Gastroesophageal sphincter (tissue), 4 donors: ENCODE data around the gene CD8B. TPM values are rescaled to one million over a fixed set of nuclear protein-coding genes. Genes with fewer than 3 reads are reported as not detected.

ENCODE experiments used
- ATAC-seq: fragments of 150-250 bp; one replicate; pipeline ENCODE4 v1.9.1; 2016; ENCODE audit warnings: mild to moderate bottlenecking, moderate library complexity
- H3K27ac ChIP-seq, 4 donors: fragments of 200-600 bp; sonication (generic) in 3 of 4; 1 replicate in 3 of 4; 2 replicates in 1 of 4; pipeline ENCODE4 v1.5.1; 2016 to 2019
- H3K27me3 ChIP-seq: fragments of 200-600 bp; sonication (generic); one replicate; pipeline ENCODE4 v1.5.1; 2019
- H3K36me3 ChIP-seq, 2 donors: fragments of 200-600 bp; sonication (generic); one replicate each; pipeline ENCODE4 v1.5.1; 2019; ENCODE audit warnings: control low read depth in 1 of 2
- H3K4me1 ChIP-seq, 3 donors: fragments of 200-600 bp; sonication (generic); 1 replicate in 2 of 3; 2 replicates in 1 of 3; pipeline ENCODE4 v1.5.1; 2016 to 2019; ENCODE audit warnings: control low read depth in 2 of 3
- H3K4me3 ChIP-seq, 2 donors: fragments of 200-600 bp; sonication (generic); one replicate each; pipeline ENCODE4 v1.5.1; 2019; ENCODE audit warnings: mild to moderate bottlenecking in 1 of 2, moderate library complexity in 1 of 2
- H3K9me3 ChIP-seq, 3 donors: fragments of 200-600 bp; sonication (generic); one replicate each; pipeline ENCODE4 v1.5.1; 2017 to 2019; ENCODE audit warnings: control low read depth in 2 of 3
- EP300 ChIP-seq: sonication (generic); formaldehyde crosslinking; IDR thresholded peaks from one replicate; pipeline ENCODE4 v1.6.1; 2017; ENCODE audit warnings: antibody characterized with exemption, mild to moderate bottlenecking
- POLR2A ChIP-seq, 2 donors: fragments of 450-650 bp; IDR thresholded peaks; one replicate each; pipeline ENCODE4 v1.6.1; 2017; ENCODE audit warnings: antibody characterized with exemption in 2 of 2, mild to moderate bottlenecking in 2 of 2, moderate library complexity in 1 of 2
- POLR2AphosphoS5 ChIP-seq: sonication (generic); formaldehyde crosslinking; IDR thresholded peaks from one replicate; pipeline ENCODE4 v1.6.1; 2017; ENCODE audit warnings: antibody characterized with exemption
- WGBS, 2 donors: methylation state at CpG; one replicate each; pipeline ENCODE4 v1.1.5; 2018; ENCODE audit warnings: low coverage in 1 of 2; 5-methylcytosine and 5-hydroxymethylcytosine counted together
- total RNA-seq, 4 donors: library from RNA; depleted of rRNA; stranded (reverse); fragments of >200 nt; gene quantifications; one replicate each; pipeline ENCODE4 v1.1.0, GENCODE V29; 2016
- TF ChIP-seq, protein P1 (sequence below), 4 experiments: fragments of 200-600 bp in 2 of 4; fragments of 450-650 bp in 2 of 4; sonication (generic) in 1 of 4; IDR thresholded peaks; one replicate each; pipeline ENCODE4 v1.5.1; 2017 to 2019; ENCODE audit warnings: antibody characterized with exemption in 4 of 4, mild to moderate bottlenecking in 2 of 4, moderate library complexity in 2 of 4

CD8B gene
- total RNA-seq, 4 donors from 2014 or later = 0.81 to 1.6 TPM; not detected in 2

DNA sequence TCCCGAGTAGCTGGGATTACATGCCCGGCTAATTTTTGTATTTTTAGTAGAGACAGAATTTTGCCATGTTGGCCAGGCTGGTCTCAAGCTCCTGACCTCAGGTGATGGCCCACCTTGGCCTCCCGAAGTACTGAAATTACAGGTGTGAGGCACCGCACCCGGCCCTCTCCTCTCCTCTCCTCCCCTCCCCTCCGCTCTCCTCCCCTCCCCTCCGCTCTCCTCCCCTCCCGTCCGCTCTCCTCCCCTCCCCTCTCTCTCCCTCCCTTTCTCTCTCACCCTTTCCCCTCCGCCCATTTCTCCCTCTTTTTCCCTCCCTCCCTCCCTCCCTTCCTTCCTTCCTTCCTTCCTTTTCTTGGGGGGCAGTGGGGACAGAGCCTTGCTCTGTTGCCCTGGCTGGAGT, 28.4 kb downstream of the CD8B start:
- H3K4me3 ChIP-seq = no peak overlapping the region
- H3K27me3 ChIP-seq = no peaks in the 10 kb centered on the region
- TF ChIP-seq POLR2A (IDR thresholded peaks at IDR 0.05) (no peak), POLR2AphosphoS5 (no peak), EP300 (no peak)
- TF ChIP-seq, protein P1, sequence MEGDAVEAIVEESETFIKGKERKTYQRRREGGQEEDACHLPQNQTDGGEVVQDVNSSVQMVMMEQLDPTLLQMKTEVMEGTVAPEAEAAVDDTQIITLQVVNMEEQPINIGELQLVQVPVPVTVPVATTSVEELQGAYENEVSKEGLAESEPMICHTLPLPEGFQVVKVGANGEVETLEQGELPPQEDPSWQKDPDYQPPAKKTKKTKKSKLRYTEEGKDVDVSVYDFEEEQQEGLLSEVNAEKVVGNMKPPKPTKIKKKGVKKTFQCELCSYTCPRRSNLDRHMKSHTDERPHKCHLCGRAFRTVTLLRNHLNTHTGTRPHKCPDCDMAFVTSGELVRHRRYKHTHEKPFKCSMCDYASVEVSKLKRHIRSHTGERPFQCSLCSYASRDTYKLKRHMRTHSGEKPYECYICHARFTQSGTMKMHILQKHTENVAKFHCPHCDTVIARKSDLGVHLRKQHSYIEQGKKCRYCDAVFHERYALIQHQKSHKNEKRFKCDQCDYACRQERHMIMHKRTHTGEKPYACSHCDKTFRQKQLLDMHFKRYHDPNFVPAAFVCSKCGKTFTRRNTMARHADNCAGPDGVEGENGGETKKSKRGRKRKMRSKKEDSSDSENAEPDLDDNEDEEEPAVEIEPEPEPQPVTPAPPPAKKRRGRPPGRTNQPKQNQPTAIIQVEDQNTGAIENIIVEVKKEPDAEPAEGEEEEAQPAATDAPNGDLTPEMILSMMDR (IDR thresholded peaks at IDR 0.05) = no peak
- H3K4me1 ChIP-seq = peaks cover 0 to 11% (median 0%) of the 10 kb centered on the region in 3 donors
- H3K9me3 ChIP-seq = no peaks in the 10 kb centered on the region
- H3K27ac ChIP-seq = no peak overlapping the region
- ATAC-seq = no peak
- 73 to 77% methylated on average over 5 of the region's 10 CpGs for WGBS, 2 donors
- H3K36me3 ChIP-seq = no peaks in the 10 kb centered on the region

DNA sequence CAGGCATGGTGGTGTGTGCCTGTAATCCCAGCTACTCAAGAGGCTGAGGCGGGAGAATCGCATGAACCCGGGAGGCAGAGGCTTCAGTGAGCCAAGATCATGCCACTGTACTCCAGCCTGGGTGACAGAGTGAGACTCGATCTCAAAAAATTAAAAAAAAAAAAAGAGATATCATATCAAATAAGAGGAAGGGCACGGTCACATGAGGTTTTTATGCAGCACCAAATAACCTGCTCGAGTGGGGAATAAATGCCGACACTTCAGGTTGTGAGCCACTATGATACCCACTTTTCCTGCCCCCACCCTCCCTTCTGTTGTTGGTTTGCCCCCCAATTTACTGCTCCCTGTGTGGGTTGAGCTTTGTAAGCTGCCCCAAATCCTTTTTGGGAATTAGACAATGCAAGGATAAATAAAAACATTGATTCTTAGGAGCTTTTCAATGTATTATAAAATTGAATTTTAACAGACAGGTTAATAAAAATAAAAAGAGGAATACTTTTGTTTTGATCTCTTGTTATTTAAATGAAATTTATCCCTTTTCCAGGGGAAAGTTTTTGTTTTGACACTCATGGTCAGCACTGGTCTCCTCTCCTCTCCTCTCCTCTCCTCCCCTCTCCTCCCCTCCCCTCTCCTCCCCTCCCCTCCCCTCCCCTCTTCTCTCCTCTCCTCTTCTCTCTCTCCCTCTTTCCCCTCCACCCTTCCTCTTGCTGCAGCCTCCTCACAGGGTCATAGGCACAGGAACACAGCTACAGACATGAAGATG, 29.2 kb downstream of the CD8B start:
- no peaks in the 10 kb centered on the region for H3K36me3 ChIP-seq
- TF ChIP-seq POLR2A (IDR thresholded peaks at IDR 0.05) = no peak
- TF ChIP-seq, protein P1 (IDR thresholded peaks at IDR 0.05) = no peak
- no peak for TF ChIP-seq EP300
- no peak for TF ChIP-seq POLR2AphosphoS5
- H3K4me3 ChIP-seq = no peak overlapping the region
- ATAC-seq = no peak
- 79 to 96% methylated on average over 5 to 7 of the region's 7 CpGs for WGBS, 2 donors
- no peak overlapping the region for H3K27ac ChIP-seq
- H3K9me3 ChIP-seq = no peaks in the 10 kb centered on the region
- no peaks in the 10 kb centered on the region for H3K27me3 ChIP-seq
- H3K4me1 ChIP-seq = peaks cover 0 to 5% (median 0%) of the 10 kb centered on the region in 3 donors

GRCh38 chr2:86831537-86831936, 30.1 kb downstream of the CD8B start:
- no peak overlapping the region for H3K27ac ChIP-seq
- H3K9me3 ChIP-seq = no peaks in the 10 kb centered on the region
- no peak for TF ChIP-seq EP300
- TF ChIP-seq, protein P1 (IDR thresholded peaks at IDR 0.05) = no peak
- TF ChIP-seq POLR2AphosphoS5 = no peak
- no peak for TF ChIP-seq POLR2A (IDR thresholded peaks at IDR 0.05)
- no peaks in the 10 kb centered on the region for H3K4me1 ChIP-seq
- H3K27me3 ChIP-seq = no peaks in the 10 kb centered on the region
- H3K36me3 ChIP-seq = no peaks in the 10 kb centered on the region
- WGBS, 2 donors = 43 to 82% methylated on average over 2 of the region's 2 CpGs
- H3K4me3 ChIP-seq = no peak overlapping the region
- no peak for ATAC-seq

GRCh38 chr2:86826951-86827350, 34.7 kb downstream of the CD8B start:
- Histone ChIP-seq H3K27ac (no peak overlapping the region), H3K4me1 (no peaks in the 10 kb centered on the region), H3K27me3 (peaks cover 20% of the 10 kb centered on the region), H3K4me3 (no peak overlapping the region), H3K36me3 (no peaks in the 10 kb centered on the region), H3K9me3 (peaks cover 0 to 17% (median 0%) of the 10 kb centered on the region in 3 donors)
- no peak for TF ChIP-seq POLR2A (IDR thresholded peaks at IDR 0.05)
- TF ChIP-seq, protein P1 (IDR thresholded peaks at IDR 0.05) = no peak
- no peak for TF ChIP-seq EP300
- TF ChIP-seq POLR2AphosphoS5 = no peak
- WGBS, 2 donors = 79% methylated on average over 4 of the region's 4 CpGs; no CpG with 5 or more reads in 1 of the 2 donors
- no peak for ATAC-seq
